GM20000 (cell line): ENCODE measurements around the gene PSD4.

Source experiments
- DNase-seq: peaks from one replicate; pipeline ENCODE4 v3.0.0; 2012; ENCODE audit warnings: low spot score
- CTCF ChIP-seq: IDR thresholded peaks from 2 replicates; pipeline ENCODE4 v1.5.1; 2012; ENCODE audit warnings: mild to moderate bottlenecking, control low read depth; ENCODE audit errors: extremely low read depth, missing control alignments

The PSD4 gene

DNA sequence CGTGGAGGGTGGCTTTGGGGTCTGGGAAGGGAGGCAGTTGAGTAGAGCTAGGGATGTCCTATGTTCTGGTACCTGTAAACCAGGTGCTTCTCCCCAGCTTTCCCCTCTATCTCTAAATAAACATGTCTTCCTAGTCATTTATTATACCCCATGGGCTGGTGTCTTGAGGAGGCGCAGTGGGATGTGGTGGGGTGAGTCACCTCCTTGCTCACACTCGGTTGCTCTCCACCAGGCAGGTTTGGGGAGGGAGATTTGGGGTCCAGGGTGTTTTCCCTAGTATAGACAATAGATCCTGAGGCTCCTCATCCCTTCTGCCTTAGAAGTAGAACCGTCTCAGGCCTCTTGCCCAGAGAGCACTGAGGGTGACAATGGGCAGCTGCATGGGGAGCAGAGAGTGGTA is 5.1 kb downstream of the PSD4 start:
- no peak for TF ChIP-seq CTCF
- DNase-seq = no peak

- TF ChIP-seq CTCF = no peak
- no peak for DNase-seq
These were observed 5.8 kb downstream of the PSD4 start for GRCh38 chr2:113179446-113180045.

DNA sequence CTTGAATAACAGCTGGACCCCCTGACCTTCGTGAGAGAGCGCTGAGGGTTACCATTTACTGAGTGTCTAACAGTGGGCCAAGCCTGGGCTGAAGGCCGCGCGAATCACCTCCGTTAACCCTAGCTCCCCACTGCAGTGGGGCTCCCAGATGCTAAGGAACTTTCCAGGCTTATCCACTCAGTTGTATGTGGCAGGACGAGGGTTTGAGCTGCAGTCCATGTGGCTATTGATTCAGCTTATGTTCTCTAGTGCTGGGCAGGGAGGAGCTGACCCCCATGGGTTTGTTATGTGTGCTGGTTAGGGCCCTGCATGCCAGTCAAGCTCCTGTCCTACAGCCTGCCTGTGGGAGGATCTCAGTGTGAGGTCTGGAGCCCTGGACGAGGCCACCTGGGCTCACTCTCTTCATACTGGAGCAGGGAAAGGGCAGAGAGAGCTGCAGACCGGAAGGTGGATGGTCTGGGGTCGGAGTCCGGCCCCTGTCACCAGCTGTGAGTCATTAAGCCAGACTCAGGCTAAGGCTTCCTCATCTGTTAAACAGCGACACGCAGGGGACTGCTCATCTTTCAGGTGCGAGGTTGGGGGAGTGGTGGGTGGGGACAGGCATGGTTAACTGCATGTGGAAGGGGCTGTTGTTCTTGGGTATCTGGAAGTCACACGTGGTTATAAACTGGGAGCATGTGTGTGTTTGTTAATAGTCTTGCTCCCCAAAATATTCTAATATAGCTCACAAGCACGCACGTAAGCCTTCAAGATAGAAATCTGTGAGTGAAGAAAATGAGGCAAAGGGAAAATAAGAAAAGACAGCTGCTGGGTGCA is 6.6 kb downstream of the PSD4 start:
- DNase-seq = no peak
- TF ChIP-seq CTCF = no peak

GRCh38 chr2:113181258-113182051 is 7.7 kb downstream of the PSD4 start:
- TF ChIP-seq CTCF = no peak
- DNase-seq = no peak

- no peak for TF ChIP-seq CTCF
- no peak for DNase-seq
These were observed 8.9 kb downstream of the PSD4 start for GRCh38 chr2:113182471-113183260.

GRCh38 chr2:113183264-113183663 is 9.5 kb downstream of the PSD4 start:
- no peak for TF ChIP-seq CTCF
- DNase-seq = no peak
